Gastrocnemius medialis (tissue), 4 donors: ENCODE measurements around the gene KIFC3. TPM values are rescaled to one million over a fixed set of nuclear protein-coding genes. Genes with fewer than 3 reads are reported as not detected.

ENCODE experiments used
- ATAC-seq, 2 donors: fragments of 150-250 bp; one replicate each; pipeline ENCODE4 v1.9.1; 2016
- DNase-seq, 2 donors: peaks; one replicate each; pipeline ENCODE4 v3.0.0-alpha.2; 2019
- H3K27ac ChIP-seq, 4 donors: fragments of 200-600 bp; sonication (generic); 1 replicate in 1 of 4; 2 replicates in 3 of 4; pipeline ENCODE4 v1.5.1; 2016 to 2018; ENCODE audit warnings: mild to moderate bottlenecking in 2 of 4, moderate library complexity in 1 of 4
- H3K27me3 ChIP-seq, 3 donors: fragments of 200-600 bp; sonication (generic) in 2 of 3; 1 replicate in 1 of 3; 2 replicates in 2 of 3; pipeline versions ENCODE4 v1.5.1 to v1.6.0; 2016 to 2019; ENCODE audit warnings: mild to moderate bottlenecking in 1 of 3, moderate library complexity in 1 of 3
- H3K36me3 ChIP-seq, 2 donors: fragments of 200-600 bp; sonication (generic) in 1 of 2; one replicate each; pipeline ENCODE4 v1.5.1; 2017 to 2018
- H3K4me1 ChIP-seq, 2 donors: fragments of 200-600 bp; sonication (generic) in 1 of 2; one replicate each; pipeline ENCODE4 v1.5.1; 2016 to 2017; ENCODE audit warnings: mild to moderate bottlenecking in 2 of 2
- H3K4me3 ChIP-seq, 4 donors: fragments of 200-600 bp; sonication (generic) in 3 of 4; 1 replicate in 1 of 4; 2 replicates in 3 of 4; pipeline ENCODE4 v1.5.1; 2016 to 2019; ENCODE audit warnings: mild to moderate bottlenecking in 2 of 4
- H3K9me3 ChIP-seq, 3 donors: fragments of 200-600 bp; sonication (generic) in 2 of 3; 1 replicate in 1 of 3; 2 replicates in 2 of 3; pipeline ENCODE4 v1.5.1; 2016 to 2019
- CTCF ChIP-seq, 5 experiments: fragments of 450-650 bp in 3 of 5; fragments of 200-600 bp in 2 of 5; sonication (generic) in 2 of 5; IDR thresholded peaks in 4 of 5; conservative IDR thresholded peaks in 1 of 5; 1 replicate in 4 of 5; 2 replicates in 1 of 5; pipeline ENCODE4 v1.5.1; 2016 to 2019; ENCODE audit warnings: antibody characterized with exemption in 5 of 5, mild to moderate bottlenecking in 3 of 5, moderate library complexity in 3 of 5
- POLR2A ChIP-seq, 2 donors: fragments of 450-650 bp; IDR thresholded peaks; one replicate each; pipeline ENCODE4 v1.6.1; 2017; ENCODE audit warnings: antibody characterized with exemption in 2 of 2, mild to moderate bottlenecking in 2 of 2, moderate library complexity in 2 of 2
- in situ Hi-C, 4 donors: fragments of 200-750 bp; cut with MboI; loops; one replicate each; pipeline versions ENCODE4 v1.15.0 to v1.8.0; 2017; ENCODE audit warnings: low sequenced_read_pairs in 4 of 4
- intact Hi-C: fragments of 100-400 bp; cut with DNase I; formaldehyde crosslinking; loops from one replicate; pipeline ENCODE4 v1.15.1; 2023; ENCODE audit warnings: low total_unique reads
- total RNA-seq, 4 donors: library from RNA; depleted of rRNA; stranded (reverse); fragments of >200 nt; gene quantifications; one replicate each; pipeline versions ENCODE4 v1.1.0 to v1.2.3, GENCODE V29; 2016

KIFC3 gene
- total RNA-seq, 4 donors from 2014 or later = 2.1 to 12.0 (median 3.2) TPM

DNA sequence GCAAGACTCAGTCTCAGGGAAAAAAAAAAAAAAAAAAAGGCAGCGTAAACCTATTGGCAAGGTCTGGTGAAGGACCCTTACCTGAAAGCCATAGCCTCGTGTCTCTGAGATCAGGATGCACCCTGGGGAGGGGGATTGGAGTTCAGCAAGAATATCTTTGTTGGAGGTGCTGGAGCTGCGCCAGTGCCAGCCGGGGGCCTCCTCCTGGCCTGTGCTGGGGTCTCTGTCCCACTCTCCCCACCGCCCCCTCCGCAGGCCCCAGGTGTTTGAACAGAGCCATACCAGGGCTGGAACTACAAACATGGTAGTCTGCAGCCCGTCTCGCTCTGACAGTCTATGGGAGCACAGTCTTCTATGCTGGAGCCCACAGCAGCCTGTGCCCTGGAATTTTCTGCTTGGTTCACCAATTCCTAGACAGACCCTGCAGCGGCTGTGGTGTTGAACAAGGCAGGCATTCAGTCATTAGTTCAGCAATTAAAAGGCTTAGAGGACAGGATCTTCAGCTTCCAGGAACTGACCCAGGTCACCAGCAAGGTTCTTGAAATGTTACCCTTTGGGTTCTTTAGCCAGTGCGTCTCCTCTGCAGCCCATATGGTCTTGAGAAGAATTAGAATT is 42.2 kb upstream of the KIFC3 start:
- intact Hi-C loops (no loop called here), in situ Hi-C loops (no loop called here)
- DNase-seq = no peak

DNA sequence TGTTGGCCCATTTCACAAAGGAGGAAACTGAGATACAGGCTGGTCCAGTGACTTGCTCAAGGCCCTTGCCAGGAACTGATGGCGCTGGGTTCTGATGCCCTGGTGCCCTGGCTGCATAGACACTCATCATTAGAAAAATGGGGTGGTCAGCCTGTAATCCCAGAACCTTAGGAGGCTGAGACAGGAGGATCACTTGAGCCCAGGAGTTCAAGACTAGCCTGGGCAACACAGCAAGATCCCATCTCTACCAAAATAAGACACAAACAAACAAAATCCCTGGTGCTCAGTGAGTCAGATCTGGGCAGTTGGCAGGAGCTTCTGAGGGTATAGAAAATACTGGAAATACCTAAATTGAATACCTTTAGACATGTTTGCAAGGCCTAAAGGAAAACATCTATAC is 41.1 kb upstream of the KIFC3 start:
- no peak overlapping the region for H3K4me3 ChIP-seq
- in situ Hi-C loops = no loop called here
- H3K36me3 ChIP-seq = no peaks in the 10 kb centered on the region
- no peaks in the 10 kb centered on the region for H3K9me3 ChIP-seq
- ATAC-seq (no peak), DNase-seq (no peak)
- H3K4me1 ChIP-seq = no peaks in the 10 kb centered on the region
- H3K27me3 ChIP-seq = no peaks in the 10 kb centered on the region
- TF ChIP-seq POLR2A (IDR thresholded peaks at IDR 0.05) (no peak), CTCF (IDR thresholded peaks at IDR 0.05 in 4 of 5, conservative IDR thresholded peaks at IDR 0.05 in 1 of 5) (no peak)
- no peak overlapping the region for H3K27ac ChIP-seq
- intact Hi-C loops = no loop called here

More for the DNA sequence above, 42.2 kb upstream of the KIFC3 start:
- H3K36me3 ChIP-seq = no peaks in the 10 kb centered on the region
- H3K4me3 ChIP-seq = no peak overlapping the region
- TF ChIP-seq POLR2A (IDR thresholded peaks at IDR 0.05) = no peak
- TF ChIP-seq CTCF (IDR thresholded peaks at IDR 0.05 in 4 of 5, conservative IDR thresholded peaks at IDR 0.05 in 1 of 5) = no peak
- H3K9me3 ChIP-seq = no peaks in the 10 kb centered on the region
- H3K27me3 ChIP-seq = no peaks in the 10 kb centered on the region
- H3K4me1 ChIP-seq = no peaks in the 10 kb centered on the region
- no peak for ATAC-seq
- H3K27ac ChIP-seq = no peak overlapping the region

- in situ Hi-C loops = no loop called here
Measured at GRCh38 chr16:57842601-57843000, 40.3 kb upstream of the KIFC3 start.

GRCh38 chr16:57840833-57841232 is 38.5 kb upstream of the KIFC3 start:
- DNase-seq = no peak
- no peaks in the 10 kb centered on the region for H3K4me1 ChIP-seq
- H3K4me3 ChIP-seq = no peak overlapping the region
- no peak for ATAC-seq
- H3K36me3 ChIP-seq = no peaks in the 10 kb centered on the region
- H3K27ac ChIP-seq = no peak overlapping the region
- H3K9me3 ChIP-seq = no peaks in the 10 kb centered on the region
- in situ Hi-C loops (no loop called here), intact Hi-C loops (no loop called here)
- H3K27me3 ChIP-seq = no peaks in the 10 kb centered on the region
- no peak for TF ChIP-seq POLR2A (IDR thresholded peaks at IDR 0.05)

More at GRCh38 chr16:57842601-57843000, 40.3 kb upstream of the KIFC3 start:
- Histone ChIP-seq H3K27ac (no peak overlapping the region), H3K9me3 (no peaks in the 10 kb centered on the region), H3K4me3 (no peak overlapping the region), H3K4me1 (no peaks in the 10 kb centered on the region), H3K27me3 (no peaks in the 10 kb centered on the region), H3K36me3 (no peaks in the 10 kb centered on the region)
- no peak for DNase-seq
- intact Hi-C loops = no loop called here
- TF ChIP-seq CTCF (IDR thresholded peaks at IDR 0.05 in 4 of 5, conservative IDR thresholded peaks at IDR 0.05 in 1 of 5) (no peak), POLR2A (IDR thresholded peaks at IDR 0.05) (no peak)
- ATAC-seq = no peak

DNA sequence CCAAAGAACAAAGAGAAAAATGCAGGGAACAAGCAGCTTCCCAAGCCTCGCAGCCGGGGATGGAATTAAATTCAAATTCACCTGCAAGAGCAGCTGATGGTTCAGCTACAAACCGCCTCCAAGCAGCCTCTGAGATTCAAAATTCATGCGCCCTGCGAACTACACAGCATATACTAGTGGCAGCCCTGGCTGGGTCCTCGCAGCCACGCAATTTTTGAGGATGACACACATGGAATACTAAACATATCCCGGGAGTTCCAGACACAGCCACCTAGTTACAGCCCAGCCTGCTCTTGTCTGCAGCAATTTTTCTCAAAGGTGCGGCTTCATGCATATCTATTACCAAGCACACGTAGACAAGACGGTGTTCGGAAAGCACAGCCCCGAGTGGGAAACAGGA is 35.9 kb upstream of the KIFC3 start:
- no peak overlapping the region for H3K4me3 ChIP-seq
- H3K36me3 ChIP-seq = no peaks in the 10 kb centered on the region
- H3K4me1 ChIP-seq = no peaks in the 10 kb centered on the region
- no peak overlapping the region for H3K27ac ChIP-seq
- no peaks in the 10 kb centered on the region for H3K27me3 ChIP-seq
- intact Hi-C loops (no loop called here), in situ Hi-C loops (no loop called here)
- ATAC-seq (no peak), DNase-seq (no peak)
- H3K9me3 ChIP-seq = no peaks in the 10 kb centered on the region
- TF ChIP-seq POLR2A (IDR thresholded peaks at IDR 0.05) (no peak), CTCF (IDR thresholded peaks at IDR 0.05 in 4 of 5, conservative IDR thresholded peaks at IDR 0.05 in 1 of 5) (no peak)
